ENCODE results near the gene OCA2. TPM values are rescaled to one million over a fixed set of nuclear protein-coding genes. Genes with fewer than 3 reads are reported as not detected.

The OCA2 gene
- total RNA-seq, 1 experiment from 2014 or later: 0.31 TPM

- Mint-ChIP-seq H3K9me3 (no peaks in the 10 kb centered on the region; a peak in 1 of 5 replicates), H3K27ac (no peak overlapping the region), H3K4me1 (no peaks in the 10 kb centered on the region), H3K4me3 (no peak overlapping the region), H3K27me3 (ENCODE audit: low read depth) (no peaks in the 10 kb centered on the region; the same call in 1 of the 2 replicates), H3K36me3 (ENCODE audit: insufficient read depth in 1 of 3, low read depth in 3 of 3) (no peaks in the 10 kb centered on the region)
- H4K91ac ChIP-seq (ENCODE audit: insufficient read length, low read depth, low read length): no peak overlapping the region
- H2AK5ac ChIP-seq (ENCODE audit: insufficient read length, low read length): no peak overlapping the region
- H2AFZ ChIP-seq (ENCODE audit: low read length): no peak overlapping the region
- H3K79me1 ChIP-seq (ENCODE audit: insufficient read depth, low read depth, low read length, poor library complexity, severe bottlenecking): no peaks in the 10 kb centered on the region
- H3K4me1 ChIP-seq (ENCODE audit: insufficient read depth, low read length): no peaks in the 10 kb centered on the region
- H3K4ac ChIP-seq (ENCODE audit: low read depth, low read length): no peak overlapping the region
- no peak overlapping the region for H3K27ac ChIP-seq (ENCODE audit: insufficient read length, low read depth, low read length)
- H2BK12ac ChIP-seq (ENCODE audit: insufficient read length, low read depth, low read length): no peak overlapping the region
- H2BK5ac ChIP-seq (ENCODE audit: insufficient read length, low read length): no peak overlapping the region
- no peaks in the 10 kb centered on the region for H3K27me3 ChIP-seq (ENCODE audit: insufficient read depth, low read length)
- no peaks in the 10 kb centered on the region for H4K20me1 ChIP-seq (ENCODE audit: control insufficient read depth, insufficient read depth, insufficient read length)
- H3K9ac ChIP-seq (ENCODE audit: extremely low read depth, insufficient read length, low read length): no peak overlapping the region
- no peak overlapping the region for H2BK120ac ChIP-seq (ENCODE audit: low read depth, low read length, poor library complexity, severe bottlenecking)
- H3K56ac ChIP-seq (ENCODE audit: insufficient read length, low read depth, low read length): no peak overlapping the region
- no peak overlapping the region for H3K18ac ChIP-seq (ENCODE audit: insufficient read length, low read depth, low read length)
- no peak overlapping the region for H3K14ac ChIP-seq (ENCODE audit: insufficient read depth, low read length)
- no peak for DNase-seq
- no peak overlapping the region for H3K23ac ChIP-seq (ENCODE audit: insufficient read length, low read depth, low read length)
- no peak for TF ChIP-seq CTCF (conservative IDR thresholded peaks at IDR 0.05)
- peaks cover under 1% of the 10 kb centered on the region for H3K23me2 ChIP-seq (ENCODE audit: insufficient read length, low read depth, low read length, poor library complexity, severe bottlenecking)
- no peak overlapping the region for H4K8ac ChIP-seq (replicated peaks; ENCODE audit: insufficient read length, low read depth, low read length)
- no peaks in the 10 kb centered on the region for H3K79me2 ChIP-seq (ENCODE audit: insufficient read depth, low read length)
- no peak overlapping the region for H4K5ac ChIP-seq (ENCODE audit: insufficient read length, low read depth, low read length)
- no peaks in the 10 kb centered on the region for H3K9me3 ChIP-seq (ENCODE audit: control insufficient read depth, low read depth, low read length)
- no peak overlapping the region for H2BK20ac ChIP-seq (ENCODE audit: low read depth, low read length, poor library complexity, severe bottlenecking)
- H2BK15ac ChIP-seq (ENCODE audit: low read depth, low read length): no peak overlapping the region
- H3K4me2 ChIP-seq (ENCODE audit: insufficient read depth, insufficient read length, low read length): no peak overlapping the region
- no CpG with 5 or more reads among the region's 1 CpG for WGBS (ENCODE audit: extremely low coverage, insufficient read length, low lambda C conversion rate)
- no peak overlapping the region for H3T11ph ChIP-seq (ENCODE audit: low read length)
Measured at GRCh38 chr15:27961801-27962200, 137.3 kb downstream of the OCA2 start.

Measured in H9 (cell line).